Lower leg skin (tissue), 3 donors: Measurements from ENCODE around the gene CPXM2.

ENCODE experiments used
- CTCF ChIP-seq, 3 donors: fragments of 450-650 bp; IDR thresholded peaks; one replicate each; pipeline ENCODE4 v1.5.1; 2016; ENCODE audit warnings: antibody characterized with exemption in 3 of 3, mild to moderate bottlenecking in 3 of 3, moderate library complexity in 2 of 3
- POLR2A ChIP-seq, 2 donors: fragments of 450-650 bp; IDR thresholded peaks; one replicate each; pipeline ENCODE4 v1.6.1; 2016 to 2017; ENCODE audit warnings: antibody characterized with exemption in 2 of 2, mild to moderate bottlenecking in 1 of 2, moderate library complexity in 1 of 2

GRCh38 chr10:123882177-123882576, 9.4 kb downstream of the CPXM2 start:
- no peak for TF ChIP-seq CTCF (IDR thresholded peaks at IDR 0.05)
- TF ChIP-seq POLR2A (IDR thresholded peaks at IDR 0.05) = no peak
